GM18868 (cell line): ENCODE measurements around the gene HOXA6.

Experiments used
- ATAC-seq: cut with Tn5 transposase; IDR thresholded peaks from one replicate; pipeline ENCODE4 v1.9.1; 2021; ENCODE audit warnings: mild to moderate bottlenecking, moderate library complexity; ENCODE audit not compliant: unreplicated experiment

HOXA6 gene

DNA sequence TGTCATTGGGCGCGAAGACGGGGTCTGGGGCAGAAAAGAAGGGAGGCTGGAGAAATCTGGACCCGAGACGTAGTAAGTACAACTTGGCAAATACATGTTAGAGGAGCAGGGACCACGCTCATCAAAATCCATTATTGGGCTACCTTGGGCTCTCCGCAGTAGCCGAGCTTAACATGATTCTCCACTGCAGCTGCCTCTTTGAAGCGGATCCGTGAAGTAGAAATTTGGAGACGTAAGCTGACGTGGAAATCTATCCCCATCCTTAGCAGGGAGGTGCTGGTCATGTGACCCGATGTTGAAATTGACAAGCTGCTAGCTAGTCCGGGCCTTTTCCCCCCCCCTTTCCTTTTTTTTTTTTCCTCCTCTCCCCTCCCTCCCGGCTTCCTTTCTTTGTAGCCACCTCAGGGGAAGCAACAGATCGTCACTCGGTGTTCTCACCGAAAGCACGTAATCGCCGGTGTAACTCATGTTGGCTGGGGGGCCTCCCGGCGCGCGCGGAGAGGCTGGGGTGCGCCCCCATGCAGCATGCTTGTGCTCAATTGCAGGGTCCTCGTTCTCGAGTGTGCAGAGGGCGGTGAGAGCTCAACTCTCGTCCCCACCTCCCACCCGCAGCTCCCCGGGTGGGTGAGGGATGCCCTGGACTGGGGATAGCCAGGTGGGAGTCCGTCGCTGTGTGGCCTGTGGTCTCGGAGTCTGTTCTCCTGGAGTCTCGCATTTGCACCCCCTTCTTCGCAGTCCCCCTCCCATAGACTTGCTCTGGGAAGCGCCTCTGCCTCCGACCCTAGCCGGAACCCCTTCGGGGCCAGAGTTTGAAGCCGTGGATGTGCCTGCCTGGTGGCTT is 37.7 kb upstream of the HOXA6 start, which contains the start of gene HOXA11:
Gene HOXA11, minus strand, starts transcription at position 220 of the 841 bp plus-strand sequence. Its CDS starts 88 bp downstream, at position 132.
- no peak for ATAC-seq

DNA sequence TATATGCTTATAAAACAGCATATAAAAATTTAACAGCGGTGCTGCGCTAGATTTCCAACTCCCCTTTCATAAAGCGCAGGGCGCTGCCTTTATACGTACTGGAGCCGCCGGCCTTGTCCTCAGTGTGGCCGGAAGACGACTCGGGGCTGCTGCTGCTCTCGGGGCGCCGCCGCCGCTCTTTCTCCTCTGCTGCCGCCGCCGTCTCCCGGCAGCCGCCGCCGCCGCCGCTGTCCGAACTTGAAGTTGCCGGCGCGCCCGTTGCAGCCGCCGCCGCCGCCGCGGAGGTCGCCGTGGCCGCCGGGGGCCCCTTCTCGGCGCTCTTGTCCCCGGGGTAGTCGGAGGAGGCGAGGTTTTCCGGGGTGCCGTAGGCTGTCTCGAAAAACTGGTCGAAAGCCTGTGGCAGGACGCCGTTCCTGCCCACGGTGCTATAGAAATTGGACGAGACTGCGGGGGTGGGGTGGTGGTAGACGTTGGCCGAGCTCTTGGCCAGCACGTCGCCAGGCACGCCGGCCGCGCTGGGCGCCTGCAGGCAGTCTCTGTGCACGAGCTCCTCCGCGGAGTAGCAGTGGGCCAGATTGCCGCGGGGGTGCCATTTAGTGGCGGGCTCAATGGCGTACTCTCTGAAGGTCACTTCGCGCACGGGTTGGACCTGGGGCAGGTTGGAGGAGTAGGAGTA is 36.9 kb upstream of the HOXA6 start:
- no peak for ATAC-seq

DNA sequence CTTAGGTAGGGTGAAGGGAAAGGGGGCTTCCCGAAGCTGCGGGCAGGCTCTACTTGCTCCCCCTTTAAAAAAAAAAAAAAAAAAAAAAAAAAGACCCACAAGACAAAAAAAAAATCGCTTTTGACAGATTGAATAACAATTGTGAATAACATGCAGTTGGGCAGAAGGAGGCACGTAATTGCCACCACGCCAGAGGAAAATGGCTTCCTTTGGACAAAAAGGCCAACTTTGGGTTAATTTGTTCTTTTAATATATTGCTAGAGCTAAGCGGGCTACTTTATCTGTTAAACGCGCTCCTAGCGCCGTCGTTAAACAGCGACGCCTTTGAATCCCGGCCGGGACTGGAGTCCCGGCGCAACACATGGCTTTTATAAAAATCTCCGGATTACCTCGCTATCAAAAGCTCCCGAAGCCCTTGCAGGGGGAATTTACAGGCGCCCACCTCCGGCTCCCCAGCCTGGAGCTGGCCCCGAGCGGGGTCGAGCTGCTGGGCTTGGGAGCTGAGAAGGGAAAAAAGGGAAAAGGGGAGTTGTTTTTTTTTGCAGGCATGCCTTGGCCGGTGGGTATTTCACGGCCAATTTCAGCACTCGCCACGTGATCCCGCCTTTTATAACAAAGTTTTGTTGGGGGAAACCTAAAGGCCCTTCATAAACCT is 36.2 kb upstream of the HOXA6 start:
- no peak for ATAC-seq

DNA sequence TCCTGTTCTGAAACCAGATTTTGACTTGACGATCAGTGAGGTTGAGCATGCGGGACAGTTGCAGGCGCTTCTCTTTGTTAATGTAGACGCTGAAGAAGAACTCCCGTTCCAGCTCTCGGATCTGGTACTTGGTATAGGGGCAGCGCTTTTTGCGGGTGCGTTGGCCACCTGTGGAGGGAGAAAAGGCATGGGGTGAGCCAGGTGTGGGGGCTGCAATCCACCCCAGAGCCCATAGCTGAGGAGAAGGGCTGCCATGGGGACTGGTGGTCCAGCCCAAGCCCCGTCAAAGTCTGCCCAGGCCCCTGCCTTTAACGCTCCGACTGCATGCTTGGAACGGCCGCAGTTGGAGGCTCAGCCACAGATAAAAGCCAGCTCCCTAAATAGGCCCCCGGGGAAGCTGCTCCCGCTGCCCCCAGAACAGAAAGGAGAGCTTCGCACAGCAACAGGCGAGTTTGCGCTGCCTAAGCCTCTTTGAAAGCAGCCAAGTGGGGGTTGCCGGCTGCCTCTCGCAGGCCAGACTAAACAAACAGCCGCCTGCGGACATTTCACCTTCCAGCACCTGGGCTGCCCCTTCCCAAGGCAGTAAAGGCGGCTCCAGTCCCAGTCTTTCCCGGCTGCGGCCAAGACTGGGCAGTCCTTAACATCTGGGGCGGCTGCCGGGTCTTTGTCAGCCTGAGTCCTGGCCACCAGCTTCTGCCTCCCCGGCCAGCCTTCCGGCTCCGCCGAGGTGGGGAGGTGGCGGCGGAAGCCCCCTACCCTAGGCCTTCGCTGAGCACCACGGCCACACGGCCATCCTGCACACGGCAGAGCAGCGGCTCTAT is 35.5 kb upstream of the HOXA6 start:
- no peak for ATAC-seq

DNA sequence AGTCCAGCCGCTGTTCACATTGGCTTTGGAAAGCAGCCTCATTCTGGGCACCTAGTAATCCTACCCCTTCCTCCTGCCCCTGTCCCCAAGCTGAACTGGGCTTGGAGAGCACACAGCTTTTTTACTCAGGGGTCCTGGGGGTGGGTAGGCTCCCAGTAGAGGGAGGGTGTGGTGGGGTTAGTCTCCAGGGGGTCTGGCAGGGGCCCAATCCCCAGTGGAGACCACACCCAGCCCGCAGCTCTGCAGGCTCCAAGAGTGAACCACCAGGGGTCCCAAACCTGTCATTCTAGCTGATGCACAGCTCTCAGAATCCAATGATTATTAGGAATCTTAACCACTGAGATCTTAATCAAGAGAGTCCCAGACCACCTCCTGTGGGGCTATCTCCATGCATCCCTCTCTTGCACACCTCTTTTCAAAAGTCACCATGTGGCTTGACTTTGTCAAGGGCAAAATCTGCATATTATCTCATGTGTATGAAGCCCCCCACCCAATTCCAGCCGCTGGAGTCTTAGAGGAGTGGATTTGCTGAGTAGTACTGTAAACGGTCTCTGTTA is 34.8 kb upstream of the HOXA6 start:
- no peak for ATAC-seq

GRCh38 chr7:27181795-27182275 is 34.3 kb upstream of the HOXA6 start:
- no peak for ATAC-seq

DNA sequence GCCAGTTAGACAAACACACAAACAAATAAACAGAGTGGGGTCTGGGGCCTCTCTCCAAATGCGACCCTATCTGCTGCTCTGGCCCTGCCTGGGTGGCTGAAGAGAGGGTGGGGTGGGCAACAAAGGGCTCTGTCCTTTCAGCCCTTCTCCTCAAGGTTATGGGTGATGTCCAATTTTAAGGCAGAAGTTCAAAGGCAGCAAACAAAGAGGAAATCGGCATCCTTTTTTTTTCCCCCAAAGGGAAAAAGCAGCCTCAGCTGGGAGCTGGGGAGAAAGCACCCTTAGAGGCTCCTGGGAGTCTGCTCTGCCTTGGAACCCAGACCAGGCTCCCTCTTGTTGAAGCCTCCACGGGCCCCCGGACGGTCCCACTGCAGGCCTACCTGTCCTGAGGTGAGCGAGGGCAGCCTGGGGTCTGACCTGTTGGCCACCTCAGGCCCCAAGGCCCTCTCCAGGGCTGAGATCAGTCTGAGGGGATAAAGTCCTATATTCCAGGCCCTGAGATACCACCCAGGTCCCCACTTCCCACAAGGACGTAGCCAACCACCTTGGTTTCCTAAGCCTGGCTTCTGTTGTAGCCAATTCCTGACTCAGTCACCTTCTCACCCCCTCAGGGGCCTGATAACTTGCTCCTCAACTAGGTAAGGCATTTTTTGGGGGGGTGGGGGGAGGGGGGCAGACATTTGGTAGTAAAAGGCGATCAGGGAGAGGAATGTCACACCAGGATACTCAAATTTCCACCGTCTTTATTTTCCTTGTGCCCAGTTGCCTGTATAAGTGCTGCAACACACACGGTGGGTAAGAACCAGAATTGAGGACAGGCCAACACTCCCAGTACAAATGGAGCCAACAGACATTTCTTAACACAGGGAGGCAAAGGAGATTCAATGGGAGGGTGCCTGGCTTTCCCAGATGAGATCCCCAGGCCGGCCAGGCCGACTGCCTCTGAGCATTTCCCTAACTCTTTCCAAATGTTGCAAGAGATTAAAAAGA is 33.2 kb upstream of the HOXA6 start:
- no peak for ATAC-seq

DNA sequence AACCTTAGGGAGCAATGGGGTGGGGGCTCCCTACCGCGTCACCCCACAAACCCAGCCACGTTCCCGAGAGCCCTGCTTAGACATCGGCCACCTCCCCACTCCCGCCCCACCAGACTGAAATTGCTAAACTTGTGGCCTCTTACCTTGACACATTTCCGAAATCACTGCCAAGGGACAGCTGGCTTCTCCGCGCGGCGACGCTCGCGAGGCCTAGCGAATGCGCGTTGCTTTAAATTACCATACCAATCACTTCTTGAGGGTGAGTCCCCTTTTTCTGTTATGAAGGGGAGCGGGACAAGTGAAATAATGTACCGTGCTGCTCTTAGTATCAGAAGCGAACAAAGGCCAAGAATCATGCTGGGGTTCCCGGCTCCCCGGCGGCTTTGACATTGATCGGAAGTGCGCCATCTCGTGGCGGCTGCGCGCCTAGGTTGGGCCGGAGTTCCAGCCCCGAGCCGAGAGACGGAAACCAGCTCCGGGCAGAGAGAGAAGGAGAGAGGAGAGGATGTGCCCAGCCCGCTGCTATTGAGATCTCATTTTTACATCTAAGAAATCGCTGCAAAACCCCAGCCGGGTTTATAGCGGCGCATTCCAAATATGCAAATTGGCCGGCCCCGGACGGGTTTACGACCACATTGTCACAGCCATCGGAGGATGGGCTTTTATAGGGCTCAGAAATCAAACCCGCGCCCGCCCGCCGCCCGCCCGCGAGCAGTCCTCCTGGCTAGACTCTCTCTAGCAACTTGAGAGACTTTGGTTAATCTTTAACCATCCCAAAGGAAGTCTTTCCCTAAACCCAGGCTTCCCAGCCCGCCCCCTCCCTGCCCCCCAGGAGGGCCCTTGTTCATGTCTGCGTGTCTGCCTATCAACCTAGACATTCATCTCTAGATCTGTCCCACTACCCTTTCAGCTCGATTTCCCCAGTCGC is 32.2 kb upstream of the HOXA6 start:
- ATAC-seq, result no peak

- no peak for ATAC-seq
Measured at GRCh38 chr7:27179030-27179429, 31.5 kb upstream of the HOXA6 start.

GRCh38 chr7:27178366-27178765 is 30.8 kb upstream of the HOXA6 start:
- ATAC-seq, result no peak

GRCh38 chr7:27177795-27178320 is 30.3 kb upstream of the HOXA6 start:
- ATAC-seq, result no peak

DNA sequence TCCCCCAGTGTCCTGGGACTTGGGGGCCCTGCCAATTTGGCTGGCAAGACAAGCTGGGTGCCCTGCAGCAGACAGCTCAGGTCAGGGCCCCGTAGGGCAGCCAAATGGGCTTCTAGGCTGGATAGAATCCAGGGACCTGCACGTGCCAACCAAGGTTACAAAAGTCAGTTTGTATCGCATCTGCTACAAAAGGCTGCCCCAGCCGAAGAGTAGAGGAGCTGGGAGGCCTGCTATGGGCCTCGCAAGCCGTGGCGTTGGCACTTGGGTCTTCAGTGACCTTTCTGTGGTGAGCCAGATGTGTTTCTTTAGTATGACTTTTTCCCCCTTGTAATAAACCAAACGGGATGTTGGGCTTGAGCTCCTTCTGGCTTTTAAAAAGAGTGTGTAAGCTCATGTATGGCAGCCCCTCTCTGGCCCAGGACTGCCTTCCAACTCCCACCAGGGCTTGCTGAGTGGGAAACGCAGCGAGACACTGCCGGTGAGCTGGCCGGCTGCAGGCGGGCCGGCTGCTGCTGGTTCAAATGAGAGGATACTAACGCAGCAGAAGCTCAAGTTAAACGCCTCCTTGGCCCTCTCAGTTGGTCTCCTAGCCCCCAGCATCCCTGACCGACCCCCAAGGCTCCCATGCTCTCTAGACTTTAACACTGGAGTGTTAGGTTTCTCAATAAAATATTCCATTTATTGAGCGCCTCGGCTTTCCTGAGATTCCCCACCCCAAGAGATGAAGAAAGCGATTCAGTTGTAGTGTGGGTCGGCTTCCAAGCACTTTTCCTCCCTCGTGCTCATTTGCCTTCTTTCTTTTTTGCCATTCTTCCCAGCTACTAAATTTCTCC is 29.6 kb upstream of the HOXA6 start:
- no peak for ATAC-seq

DNA sequence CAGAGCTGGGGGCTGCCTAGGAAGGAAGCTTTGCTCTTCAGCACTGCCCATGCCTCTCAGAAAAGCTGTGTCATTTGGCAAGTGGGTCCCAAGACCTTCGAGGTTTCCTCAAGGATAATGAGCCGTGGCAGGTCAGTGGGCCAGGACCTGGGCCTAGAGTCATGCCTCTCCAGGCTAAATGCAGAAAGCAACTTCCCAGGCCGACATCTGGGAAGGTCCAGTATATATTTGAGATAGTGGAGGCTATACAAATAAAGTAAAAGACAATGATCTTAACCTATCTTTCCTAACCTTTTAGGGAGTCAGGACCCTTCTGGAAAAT is 28.9 kb upstream of the HOXA6 start:
- no peak for ATAC-seq

- ATAC-seq, result no peak
Measured at GRCh38 chr7:27175626-27176523, 28.3 kb upstream of the HOXA6 start.

GRCh38 chr7:27174874-27175625 is 27.5 kb upstream of the HOXA6 start:
- no peak for ATAC-seq
